Measurements from ENCODE around the gene IGSF6.
"Not testable (repeated sequence)": the region's sequence is repeated elsewhere in the genome, so short reads cannot be mapped to it uniquely, and the experiment has no call there.

IGSF6 gene

DNA sequence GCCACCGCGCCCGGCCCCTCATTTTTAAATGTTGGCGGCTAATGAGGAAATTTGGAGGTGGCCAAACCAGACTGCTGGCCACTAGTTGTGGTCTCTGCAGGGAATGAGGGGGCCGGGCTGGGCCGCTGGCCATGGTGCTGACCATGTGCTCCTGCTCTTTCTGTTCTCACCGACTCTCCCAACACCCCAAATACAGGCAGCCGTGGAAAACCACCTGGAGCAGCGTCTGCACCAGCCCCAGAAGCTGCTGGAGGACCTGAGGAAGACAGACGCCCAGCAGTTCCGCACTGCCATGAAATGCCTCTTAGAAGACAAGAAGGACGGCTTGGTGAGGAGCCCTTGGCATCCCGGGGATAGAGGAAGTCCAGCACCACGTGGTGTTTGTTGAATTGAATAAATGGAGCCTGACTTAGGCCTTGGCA is 32.6 kb upstream of the IGSF6 start:
- no peak for TF ChIP-seq CTCF (IDR thresholded peaks at IDR 0.05; ENCODE audit: insufficient read depth, missing control alignments)
- no peak for FAIRE-seq
- no peak for DNase-seq (ENCODE audit: insufficient read length, low spot score)

DNA sequence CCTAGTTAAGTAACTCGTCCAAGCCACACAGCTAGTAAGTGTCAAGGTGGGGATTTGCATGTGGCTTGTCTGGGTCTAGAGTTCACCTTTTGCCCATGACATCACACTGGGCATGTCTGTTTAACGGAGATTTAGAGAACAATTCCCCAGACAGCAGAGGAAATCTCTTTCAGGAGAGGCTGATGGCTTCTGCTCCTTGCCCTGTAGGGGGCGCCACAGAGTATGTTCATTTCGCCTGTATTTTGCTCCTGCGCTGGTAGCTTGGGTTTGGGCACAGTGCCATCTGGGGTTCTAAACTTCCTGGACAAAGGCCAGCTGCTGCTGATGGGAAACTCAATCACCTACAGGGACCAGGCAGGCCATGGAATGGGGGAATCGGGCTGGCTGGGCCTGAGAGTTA is 31.8 kb upstream of the IGSF6 start:
- peak; percentile 46 for TF ChIP-seq CTCF (IDR thresholded peaks at IDR 0.05; ENCODE audit: insufficient read depth, missing control alignments)
- FAIRE-seq (no peak), DNase-seq (ENCODE audit: insufficient read length, low spot score) (no peak)

- no peak for DNase-seq (ENCODE audit: insufficient read length, low spot score)
- no peak for FAIRE-seq
- TF ChIP-seq CTCF (IDR thresholded peaks at IDR 0.05; ENCODE audit: insufficient read depth, missing control alignments) = no peak
These were observed 30.8 kb upstream of the IGSF6 start for GRCh38 chr16:21683184-21683583.

GRCh38 chr16:21680714-21681113 is 28.3 kb upstream of the IGSF6 start:
- not testable (repeated sequence) for FAIRE-seq; DNase-seq (ENCODE audit: insufficient read length, low spot score)

GRCh38 chr16:21674456-21674855 is 22.0 kb upstream of the IGSF6 start:
- FAIRE-seq; DNase-seq (ENCODE audit: insufficient read length, low spot score): not testable (repeated sequence)

- FAIRE-seq = no peak
- no peak for DNase-seq (ENCODE audit: insufficient read length, low spot score)
These were observed 21.1 kb upstream of the IGSF6 start for GRCh38 chr16:21673469-21673868.

GRCh38 chr16:21667575-21667974 is 15.2 kb upstream of the IGSF6 start:
- FAIRE-seq (no peak), DNase-seq (ENCODE audit: insufficient read length, low spot score) (no peak)
- TF ChIP-seq CTCF (IDR thresholded peaks at IDR 0.05; ENCODE audit: insufficient read depth, missing control alignments) = no peak

More at GRCh38 chr16:21673469-21673868, 21.1 kb upstream of the IGSF6 start:
- TF ChIP-seq CTCF (IDR thresholded peaks at IDR 0.05; ENCODE audit: insufficient read depth, missing control alignments) = no peak

GRCh38 chr16:21666772-21667171 is 14.4 kb upstream of the IGSF6 start:
- TF ChIP-seq CTCF (IDR thresholded peaks at IDR 0.05; ENCODE audit: insufficient read depth, missing control alignments) = no peak
- FAIRE-seq = no peak

More at GRCh38 chr16:21666772-21667171, 14.4 kb upstream of the IGSF6 start:
- DNase-seq (ENCODE audit: insufficient read length, low spot score) = no peak

Measured in D721Med (cell line).